Common myeloid progenitor, CD34-positive (primary cell): ENCODE data around the gene DHRSX.
"Not testable (repeated sequence)": the region's sequence is repeated elsewhere in the genome, so short reads cannot be mapped to it uniquely, and the experiment has no call there.

Experiments used
- CTCF ChIA-PET: fragments of 350-600 bp; sonication (Branson Sonifier 250); formaldehyde crosslinking; loops from one replicate; lab custom pipeline; 2021; ENCODE audit warnings: antibody characterized with exemption; lab: Charles Lee
- POLR2A ChIA-PET: fragments of 350-600 bp; sonication (Branson Sonifier 250); formaldehyde crosslinking; loops from one replicate; lab custom pipeline; 2021; ENCODE audit warnings: antibody characterized with exemption; lab: Charles Lee
- DNase-seq, 3 donors: peaks; one replicate each; pipeline versions ENCODE4 v3.0.0 to v3.0.0-alpha.2; 2013
- H3K27ac ChIP-seq, 2 experiments: 1 replicate in 1 of 2; 2 replicates in 1 of 2; pipeline ENCODE4 v1.7.0; 2013; ENCODE audit warnings: inconsistent platforms in 2 of 2, low read length in 2 of 2, mild to moderate bottlenecking in 2 of 2, low read depth in 1 of 2, moderate library complexity in 1 of 2; ENCODE audit not compliant: severe bottlenecking in 2 of 2, insufficient read depth in 1 of 2, poor library complexity in 1 of 2
- H3K27me3 ChIP-seq, 5 experiments: replicated peaks in 2 of 5; 1 replicate in 3 of 5; 2 replicates in 2 of 5; pipeline versions ENCODE4 v1.6.1 to v1.7.0; 2013; ENCODE audit warnings: low read length in 4 of 5, mild to moderate bottlenecking in 2 of 5, moderate library complexity in 2 of 5, inconsistent platforms in 1 of 5; ENCODE audit not compliant: insufficient read depth in 5 of 5, control insufficient read depth in 4 of 5
- H3K36me3 ChIP-seq, 4 experiments: 1 replicate in 2 of 4; 2 replicates in 2 of 4; pipeline versions ENCODE4 v1.6.1 to v1.7.0; 2013; ENCODE audit warnings: low read length in 3 of 4, control low read depth in 1 of 4, mild to moderate bottlenecking in 1 of 4; ENCODE audit not compliant: control insufficient read depth in 4 of 4, insufficient read depth in 4 of 4
- H3K4me1 ChIP-seq, 4 experiments: 1 replicate in 3 of 4; 2 replicates in 1 of 4; pipeline versions ENCODE4 v1.6.1 to v1.7.1; 2013; ENCODE audit warnings: low read length in 3 of 4, mild to moderate bottlenecking in 3 of 4, control low read depth in 1 of 4, inconsistent platforms in 1 of 4, moderate library complexity in 1 of 4; ENCODE audit not compliant: control insufficient read depth in 4 of 4, insufficient read depth in 4 of 4; ENCODE audit errors: control extremely low read depth in 1 of 4
- H3K4me3 ChIP-seq, 7 experiments: 1 replicate in 4 of 7; 2 replicates in 3 of 7; pipeline versions ENCODE4 v1.5.1 to v1.7.0; 2013; ENCODE audit warnings: mild to moderate bottlenecking in 7 of 7, low read length in 6 of 7, moderate library complexity in 6 of 7, inconsistent platforms in 2 of 7, low read depth in 2 of 7, control low read depth in 1 of 7; ENCODE audit not compliant: insufficient read depth in 4 of 7, control insufficient read depth in 1 of 7; ENCODE audit errors: extremely low read depth in 1 of 7
- H3K9me3 ChIP-seq, 5 experiments: 1 replicate in 4 of 5; 2 replicates in 1 of 5; pipeline versions ENCODE4 v1.6.1 to v1.7.1; 2013; ENCODE audit warnings: low read length in 4 of 5, mild to moderate bottlenecking in 2 of 5, inconsistent platforms in 1 of 5, low read depth in 1 of 5, moderate library complexity in 1 of 5; ENCODE audit not compliant: control insufficient read depth in 4 of 5, insufficient read depth in 2 of 5; ENCODE audit errors: control extremely low read depth in 1 of 5
- WGBS: methylation state at CpG from one replicate; pipeline ENCODE4 v1.1.5; 2013; ENCODE audit not compliant: insufficient coverage; 5-methylcytosine and 5-hydroxymethylcytosine counted together

DHRSX gene

GRCh38 chrX:2350703-2351102 lies 150.1 kb downstream of the DHRSX start:
- H3K27ac ChIP-seq, H3K36me3 ChIP-seq, H3K4me1 ChIP-seq, H3K9me3 ChIP-seq, DNase-seq, POLR2A ChIA-PET, H3K27me3 ChIP-seq, H3K4me3 ChIP-seq, CTCF ChIA-PET: not testable (repeated sequence)
- WGBS, result 100% methylated on average over 1 of the region's 4 CpGs

- H3K4me3 ChIP-seq, H3K4me1 ChIP-seq, H3K9me3 ChIP-seq, H3K27me3 ChIP-seq, POLR2A ChIA-PET, DNase-seq, H3K36me3 ChIP-seq, CTCF ChIA-PET, H3K27ac ChIP-seq: not testable (repeated sequence)
- 97% methylated on average over 7 of the region's 9 CpGs for WGBS
Measured at GRCh38 chrX:2350036-2350435, 150.7 kb downstream of the DHRSX start.

DNA sequence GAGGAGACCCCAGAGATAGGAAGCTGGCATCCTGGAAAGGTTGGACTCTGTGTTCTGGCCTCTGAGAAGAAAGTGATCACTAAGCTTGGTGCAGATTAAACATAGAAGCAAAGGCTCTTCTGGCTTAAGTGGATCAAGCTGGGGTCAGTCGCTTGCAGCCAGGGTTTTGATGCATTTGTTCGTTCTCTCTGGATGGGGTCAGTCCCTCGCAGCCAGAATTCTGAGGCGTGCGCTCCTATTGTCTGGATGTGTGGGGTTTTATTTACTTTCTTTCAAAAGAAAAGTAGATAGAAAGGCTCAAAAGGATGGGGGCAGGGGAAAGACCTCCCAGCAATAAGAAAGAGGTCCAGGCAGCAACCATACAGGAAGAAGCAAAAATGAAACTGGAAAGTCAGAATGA lies 152.6 kb downstream of the DHRSX start:
- Histone ChIP-seq H3K36me3 (peaks cover 0 to 5% (median 0%) of the 10 kb centered on the region in 4 experiments), H3K9me3 (peaks cover 0 to 2% (median 0%) of the 10 kb centered on the region in 5 experiments), H3K27ac (no peak overlapping the region), H3K4me3 (no peak overlapping the region), H3K27me3 (no peaks in the 10 kb centered on the region), H3K4me1 (no peaks in the 10 kb centered on the region)
- DNase-seq, result no peak
- 100% methylated on average over 5 of the region's 5 CpGs for WGBS
- ChIA-PET POLR2A (no interaction called here), CTCF (no interaction called here)

DNA sequence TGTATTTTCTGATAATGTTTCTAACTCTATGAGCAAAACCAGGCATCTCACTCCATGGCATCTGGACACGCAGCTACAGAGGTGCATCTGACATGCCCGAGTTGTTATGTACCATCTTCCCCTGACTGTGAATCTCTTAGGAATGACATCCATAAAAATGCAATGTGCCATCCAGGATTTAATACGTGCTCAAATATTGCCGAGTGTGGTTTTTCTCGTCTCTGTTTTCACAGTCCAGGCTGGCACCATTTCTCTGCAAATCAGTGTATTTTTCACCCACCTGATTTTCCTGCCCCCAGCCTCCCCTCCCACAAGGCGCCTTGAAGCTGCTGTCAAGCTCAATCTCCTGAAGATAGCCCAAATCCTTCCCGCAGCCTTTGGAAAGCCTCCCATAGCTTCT lies 154.6 kb downstream of the DHRSX start:
- H3K4me1 ChIP-seq, result no peaks in the 10 kb centered on the region
- H3K27ac ChIP-seq, result no peak overlapping the region
- POLR2A ChIA-PET, result no interaction called here
- peaks cover 0 to 5% (median 0%) of the 10 kb centered on the region in 4 experiments for H3K36me3 ChIP-seq
- CTCF ChIA-PET, result no interaction called here
- no peak overlapping the region for H3K4me3 ChIP-seq
- 76% methylated on average over 5 of the region's 7 CpGs for WGBS
- DNase-seq, result no peak
- H3K27me3 ChIP-seq, result no peaks in the 10 kb centered on the region
- H3K9me3 ChIP-seq, result peaks cover 0 to 2% (median 0%) of the 10 kb centered on the region in 5 experiments

- no CpG with 5 or more reads among the region's 4 CpGs for WGBS
- CTCF ChIA-PET, result no interaction called here
- no peak for DNase-seq
- Histone ChIP-seq H3K36me3 (peaks cover 0 to 5% (median 0%) of the 10 kb centered on the region in 4 experiments), H3K27me3 (no peaks in the 10 kb centered on the region), H3K4me1 (no peaks in the 10 kb centered on the region), H3K27ac (no peak overlapping the region), H3K9me3 (peaks cover 0 to 2% (median 0%) of the 10 kb centered on the region in 5 experiments), H3K4me3 (no peak overlapping the region)
- POLR2A ChIA-PET, result no interaction called here
Measured at GRCh38 chrX:2345562-2345961, 155.2 kb downstream of the DHRSX start.

GRCh38 chrX:2343413-2343812 lies 157.4 kb downstream of the DHRSX start:
- H3K4me1 ChIP-seq, result no peaks in the 10 kb centered on the region
- ChIA-PET CTCF (no interaction called here), POLR2A (no interaction called here)
- no peak overlapping the region for H3K4me3 ChIP-seq
- H3K9me3 ChIP-seq, result peaks cover 0 to 5% (median 0%) of the 10 kb centered on the region in 5 experiments
- H3K27ac ChIP-seq, result no peak overlapping the region
- 93% methylated on average over 3 of the region's 4 CpGs for WGBS
- H3K36me3 ChIP-seq, result peaks cover 0 to 5% (median 0%) of the 10 kb centered on the region in 4 experiments
- H3K27me3 ChIP-seq, result no peaks in the 10 kb centered on the region
- no peak for DNase-seq

- CTCF ChIA-PET, result no interaction called here
- POLR2A ChIA-PET, result no interaction called here
- H3K27me3 ChIP-seq, result no peaks in the 10 kb centered on the region
- H3K4me3 ChIP-seq, result no peak overlapping the region
- H3K27ac ChIP-seq, result no peak overlapping the region
- no peak for DNase-seq
- no peaks in the 10 kb centered on the region for H3K4me1 ChIP-seq
- peaks cover 0 to 5% (median 0%) of the 10 kb centered on the region in 4 experiments for H3K36me3 ChIP-seq
- WGBS, result 95% methylated on average over 4 of the region's 7 CpGs
- H3K9me3 ChIP-seq, result peaks cover 0 to 6% (median 0%) of the 10 kb centered on the region in 5 experiments
Measured at GRCh38 chrX:2342874-2343273, 157.9 kb downstream of the DHRSX start.
